Small intestine (tissue), 7 donors: Measurements from ENCODE around the gene ZC3H13. TPM values are rescaled to one million over a fixed set of nuclear protein-coding genes. Genes with fewer than 3 reads are reported as not detected.

Experiments
- DNase-seq, 2 donors: peaks; one replicate each; pipeline versions ENCODE4 v3.0.0 to v3.0.0-alpha.2; 2013
- FAIRE-seq: peaks from 2 replicates; lab custom pipeline; 2012; peaks lifted over from hg19 to GRCh38; lab: Jason Lieb, UNC
- H3K27ac ChIP-seq, 3 donors: one replicate each; pipeline ENCODE4 v1.5.1; 2013; ENCODE audit warnings: low read length in 2 of 3, mild to moderate bottlenecking in 2 of 3, control low read depth in 1 of 3, inconsistent platforms in 1 of 3, low read depth in 1 of 3, moderate library complexity in 1 of 3
- H3K27me3 ChIP-seq, 3 donors: one replicate each; pipeline ENCODE4 v1.6.1; 2013; ENCODE audit warnings: low read length in 3 of 3, inconsistent platforms in 1 of 3; ENCODE audit not compliant: control insufficient read depth in 3 of 3, insufficient read depth in 3 of 3
- H3K36me3 ChIP-seq, 3 donors: one replicate each; pipeline ENCODE4 v1.6.1; 2013; ENCODE audit warnings: low read length in 3 of 3, inconsistent platforms in 1 of 3, low read depth in 1 of 3, mild to moderate bottlenecking in 1 of 3, moderate library complexity in 1 of 3; ENCODE audit not compliant: control insufficient read depth in 3 of 3, insufficient read depth in 2 of 3
- H3K4me1 ChIP-seq, 3 donors: one replicate each; pipeline ENCODE4 v1.6.1; 2013; ENCODE audit warnings: low read length in 2 of 3, inconsistent platforms in 1 of 3, low read depth in 1 of 3, mild to moderate bottlenecking in 1 of 3, moderate library complexity in 1 of 3; ENCODE audit not compliant: control insufficient read depth in 3 of 3, insufficient read depth in 2 of 3
- H3K4me3 ChIP-seq, 3 donors: one replicate each; pipeline ENCODE4 v1.5.1; 2013; ENCODE audit warnings: low read length in 3 of 3, control low read depth in 1 of 3, inconsistent platforms in 1 of 3, low read depth in 1 of 3, mild to moderate bottlenecking in 1 of 3, moderate library complexity in 1 of 3
- H3K9me3 ChIP-seq, 2 donors: one replicate each; pipeline ENCODE4 v1.6.1; 2013; ENCODE audit warnings: low read depth in 1 of 2, low read length in 1 of 2; ENCODE audit not compliant: control insufficient read depth in 2 of 2, insufficient read depth in 1 of 2
- whole genome bisulfite sequencing, 3 donors: extraction: QIAGEN DNeasy Blood & Tissue Kit; methylation state at CpG; one replicate each; pipeline ENCODE4 v1.1.7; 2013; 5-methylcytosine and 5-hydroxymethylcytosine counted together
- polyA plus RNA-seq, 4 donors: library from polyadenylated mRNA; stranded (reverse) in 3 of 4; unstranded in 1 of 4; fragments of 200-250 nt in 3 of 4; fragments of 120-200 nt in 1 of 4; gene quantifications; one replicate each; pipeline versions ENCODE4 v1.2.1 to v1.2.3, GENCODE V29; 2013
- donor health status: healthy with polysubstance abuse.
- donor health status: control.
- donor health status: control.
- donor health status: Bipolar disorder and iron deficiency.
- donor health status: healthy.

The ZC3H13 gene
- polyA plus RNA-seq, 4 donors, result 9.2 to 34.5 (median 10.8) TPM

GRCh38 chr13:45907503-45907902, 145.0 kb downstream of the ZC3H13 start:
- Histone ChIP-seq H3K4me1 (no peaks in the 10 kb centered on the region), H3K36me3 (no peaks in the 10 kb centered on the region), H3K27ac (no peak overlapping the region), H3K4me3 (no peak overlapping the region), H3K9me3 (no peaks in the 10 kb centered on the region), H3K27me3 (peaks cover 0 to 3% (median 0%) of the 10 kb centered on the region in 3 donors)
- no peak for DNase-seq
- no peak for FAIRE-seq
- WGBS, 3 donors, result 51 to 55% (median 51%) methylated on average over 11 of the region's 11 CpGs

Other genes starting within 250 kb of the ZC3H13 start
- gene SIAH3, start 201.0 kb downstream of the ZC3H13 start, polyA plus RNA-seq, result under 1 TPM in 2 of 4 donors, not detected in 2; 0.01 to 0.06 TPM
- under 1 TPM in 1 of 4 donors, not detected in 3; 0.06 TPM for gene CPB2, start 52.3 kb upstream of the ZC3H13 start, polyA plus RNA-seq
- 10 to 100 TPM; 14.1 to 35.5 (median 24.7) TPM for gene LCP1, start 129.4 kb upstream of the ZC3H13 start, polyA plus RNA-seq
- under 1 TPM in 1 of 4 donors, not detected in 3; 0.03 TPM for gene LRRC63, start 159.2 kb upstream of the ZC3H13 start, polyA plus RNA-seq